Osteoblast (primary cell): Measurements from ENCODE around the gene DAP. TPM values are rescaled to one million over a fixed set of nuclear protein-coding genes. Genes with fewer than 3 reads are reported as not detected.

Experiments used
- DNase-seq: peaks from one replicate; pipeline ENCODE4 v3.0.0; 2011; ENCODE audit warnings: low spot score, mixed read lengths; ENCODE audit not compliant: insufficient read length; ENCODE audit errors: missing footprints
- H2AFZ ChIP-seq: 2 replicates; pipeline ENCODE4 v1.6.0; 2011; ENCODE audit warnings: mild to moderate bottlenecking, low read length
- H3K27ac ChIP-seq: 2 replicates; pipeline ENCODE4 v1.5.1; 2011; ENCODE audit warnings: mild to moderate bottlenecking, low read depth, low read length, moderate library complexity
- H3K27me3 ChIP-seq: 2 replicates; pipeline ENCODE4 v1.6.0; 2012; ENCODE audit warnings: mild to moderate bottlenecking, control low read depth, inconsistent platforms, low read length, moderate library complexity; ENCODE audit not compliant: insufficient read depth
- H3K36me3 ChIP-seq: 2 replicates; pipeline ENCODE4 v1.5.1; 2011; ENCODE audit warnings: mild to moderate bottlenecking, low read length, control low read depth, moderate library complexity; ENCODE audit not compliant: insufficient read depth
- H3K4me1 ChIP-seq: 2 replicates; pipeline ENCODE4 v1.5.1; 2011; ENCODE audit warnings: mild to moderate bottlenecking, low read length, control low read depth, moderate library complexity; ENCODE audit not compliant: insufficient read depth
- H3K4me2 ChIP-seq: 2 replicates; pipeline ENCODE4 v1.6.0; 2011; ENCODE audit warnings: mild to moderate bottlenecking, low read length; ENCODE audit not compliant: insufficient read depth
- H3K4me3 ChIP-seq: fragments of 200-600 bp; sonication (generic); 3 replicates; pipeline ENCODE4 v1.5.1; 2012; ENCODE audit warnings: mild to moderate bottlenecking, low read length, inconsistent platforms; ENCODE audit not compliant: insufficient read depth
- H3K79me2 ChIP-seq: 2 replicates; pipeline ENCODE4 v1.6.0; 2012; ENCODE audit warnings: mild to moderate bottlenecking, low read length, control low read depth, inconsistent platforms; ENCODE audit not compliant: insufficient read depth
- H3K9me3 ChIP-seq: 2 replicates; pipeline ENCODE4 v1.5.1; 2011; ENCODE audit warnings: low read depth, low read length, control low read depth
- H4K20me1 ChIP-seq: 2 replicates; pipeline ENCODE4 v1.6.0; 2012; ENCODE audit warnings: mild to moderate bottlenecking, low read length, control low read depth; ENCODE audit not compliant: insufficient read depth
- CTCF ChIP-seq: IDR thresholded peaks from 2 replicates; pipeline ENCODE4 v1.5.1; 2011; ENCODE audit warnings: mild to moderate bottlenecking, low read depth, low read length, moderate library complexity; ENCODE audit errors: extremely low read depth
- total RNA-seq: library from RNA; depleted of rRNA; stranded (reverse); fragments of >200 nt; gene quantifications from 2 replicates; pipeline ENCODE4 v1.2.3, GENCODE V29; 2012

The DAP gene
- total RNA-seq, 1 donor: 31.1 TPM

GRCh38 chr5:10737880-10738279, 23.2 kb downstream of the DAP start:
- no peaks in the 10 kb centered on the region for H3K27me3 ChIP-seq
- no peak overlapping the region for H3K27ac ChIP-seq
- no peak overlapping the region for H3K4me2 ChIP-seq
- no peak overlapping the region for H2AFZ ChIP-seq
- peaks cover 21% of the 10 kb centered on the region for H4K20me1 ChIP-seq
- H3K36me3 ChIP-seq: peaks cover 34% of the 10 kb centered on the region
- no peaks in the 10 kb centered on the region for H3K9me3 ChIP-seq
- peaks cover 70% of the 10 kb centered on the region for H3K79me2 ChIP-seq
- no peaks in the 10 kb centered on the region for H3K4me1 ChIP-seq
- no peak overlapping the region for H3K4me3 ChIP-seq
- no peak for DNase-seq
- no peak for TF ChIP-seq CTCF

GRCh38 chr5:10736808-10737207, 24.2 kb downstream of the DAP start:
- Histone ChIP-seq H4K20me1 (peaks cover 21% of the 10 kb centered on the region), H3K36me3 (peaks cover 32% of the 10 kb centered on the region), H3K79me2 (peaks cover 67% of the 10 kb centered on the region), H3K4me2 (no peak overlapping the region), H3K4me3 (no peak overlapping the region), H3K4me1 (no peaks in the 10 kb centered on the region), H3K27me3 (no peaks in the 10 kb centered on the region), H3K9me3 (no peaks in the 10 kb centered on the region), H3K27ac (no peak overlapping the region), H2AFZ (no peak overlapping the region)
- TF ChIP-seq CTCF: no peak
- DNase-seq: no peak

GRCh38 chr5:10736354-10736753, 24.7 kb downstream of the DAP start:
- TF ChIP-seq CTCF: no peak
- H3K9me3 ChIP-seq: no peaks in the 10 kb centered on the region
- no peak overlapping the region for H3K4me2 ChIP-seq
- no peak overlapping the region for H2AFZ ChIP-seq
- peaks cover 66% of the 10 kb centered on the region for H3K79me2 ChIP-seq
- H3K27ac ChIP-seq: no peak overlapping the region
- H3K4me1 ChIP-seq: no peaks in the 10 kb centered on the region
- H4K20me1 ChIP-seq: peaks cover 23% of the 10 kb centered on the region
- DNase-seq: peak; percentile 26
- H3K36me3 ChIP-seq: peaks cover 36% of the 10 kb centered on the region
- H3K4me3 ChIP-seq: no peak overlapping the region
- H3K27me3 ChIP-seq: no peaks in the 10 kb centered on the region

- no peak for DNase-seq
- Histone ChIP-seq H3K79me2 (peaks cover 59% of the 10 kb centered on the region), H3K4me2 (no peak overlapping the region), H4K20me1 (peaks cover 24% of the 10 kb centered on the region), H3K4me3 (no peak overlapping the region), H3K27ac (no peak overlapping the region), H3K4me1 (no peaks in the 10 kb centered on the region), H3K27me3 (no peaks in the 10 kb centered on the region), H2AFZ (no peak overlapping the region), H3K36me3 (peaks cover 31% of the 10 kb centered on the region), H3K9me3 (no peaks in the 10 kb centered on the region)
- no peak for TF ChIP-seq CTCF
Measured at GRCh38 chr5:10735569-10736276, 25.3 kb downstream of the DAP start.
